HPDE6-E6E7 (cell line): ENCODE measurements around the gene SEC22A.

Source experiments
- DNase-seq: peaks from one replicate; pipeline ENCODE4 v3.0.0; 2011; ENCODE audit warnings: missing footprints; ENCODE audit errors: extremely low spot score

Gene SEC22A, protein sequence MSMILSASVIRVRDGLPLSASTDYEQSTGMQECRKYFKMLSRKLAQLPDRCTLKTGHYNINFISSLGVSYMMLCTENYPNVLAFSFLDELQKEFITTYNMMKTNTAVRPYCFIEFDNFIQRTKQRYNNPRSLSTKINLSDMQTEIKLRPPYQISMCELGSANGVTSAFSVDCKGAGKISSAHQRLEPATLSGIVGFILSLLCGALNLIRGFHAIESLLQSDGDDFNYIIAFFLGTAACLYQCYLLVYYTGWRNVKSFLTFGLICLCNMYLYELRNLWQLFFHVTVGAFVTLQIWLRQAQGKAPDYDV

DNA sequence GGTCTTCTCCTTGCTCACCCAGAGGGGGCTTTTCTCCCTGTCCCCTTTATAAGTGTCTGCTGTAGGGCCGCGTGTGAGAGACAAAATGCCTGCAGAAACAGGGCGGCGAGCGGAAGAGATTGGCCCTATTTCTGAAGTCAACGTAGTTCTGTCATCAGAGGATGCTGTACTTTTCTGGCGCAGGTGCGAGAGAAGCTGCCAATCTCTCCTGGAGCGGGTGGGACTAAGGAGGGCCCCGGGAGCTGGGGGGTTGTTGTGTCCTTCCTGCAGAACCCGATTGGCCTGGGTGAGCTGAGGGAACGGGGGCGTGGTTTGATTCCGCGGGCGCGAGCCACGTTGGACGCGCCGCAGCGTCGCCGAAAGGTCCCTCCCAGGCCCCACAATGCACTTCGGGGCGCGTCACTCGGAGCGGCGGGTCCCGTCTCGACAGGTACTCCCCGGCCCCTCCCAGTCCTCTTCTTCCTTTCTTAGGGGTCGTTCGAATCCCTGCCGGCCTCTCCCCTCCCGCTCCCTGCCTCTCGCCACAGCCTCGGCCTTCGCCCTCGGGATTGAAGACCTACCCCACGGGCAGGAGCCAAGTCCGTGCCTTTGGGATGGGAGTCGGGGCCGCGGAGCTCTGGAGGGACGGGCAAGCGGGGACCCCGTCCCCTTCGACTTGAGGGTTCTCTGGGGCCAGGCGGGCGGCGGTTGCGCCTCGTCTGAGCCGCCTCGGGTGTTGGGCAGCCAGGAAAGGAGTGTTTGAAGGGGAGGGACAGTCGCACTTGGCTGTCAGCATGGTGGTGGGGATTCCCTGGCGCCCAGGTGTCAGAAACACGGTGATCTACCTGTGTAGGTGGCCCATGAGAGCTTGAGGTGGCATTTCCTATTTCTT is at the start of gene SEC22A:
SEC22A (plus strand) TSS at position 387 of the 871 bp plus-strand sequence. CDS start 7,275 bp downstream, outside the sequence.
- peak; percentile 98 for DNase-seq

DNA sequence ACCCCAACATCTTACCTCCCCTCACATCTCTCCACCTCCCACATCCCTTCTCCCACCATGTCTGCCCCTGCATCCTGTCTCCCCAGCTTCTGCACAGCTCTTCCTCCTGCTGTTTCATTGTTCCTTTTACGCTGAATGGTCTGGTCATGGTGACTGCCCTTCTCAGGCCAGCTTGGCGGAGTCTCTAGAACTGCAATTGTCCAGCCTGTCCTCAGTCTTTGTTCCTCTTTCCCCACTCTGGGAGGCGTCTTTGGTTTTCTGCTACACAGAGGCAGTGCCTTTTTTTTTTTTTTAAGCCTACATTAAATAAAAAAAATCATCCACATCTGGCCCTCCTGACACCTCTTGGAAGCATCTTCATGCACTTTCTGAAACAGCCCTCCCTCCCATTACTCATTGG is 49.1 kb upstream of the SEC22A start:
- no peak for DNase-seq

DNA sequence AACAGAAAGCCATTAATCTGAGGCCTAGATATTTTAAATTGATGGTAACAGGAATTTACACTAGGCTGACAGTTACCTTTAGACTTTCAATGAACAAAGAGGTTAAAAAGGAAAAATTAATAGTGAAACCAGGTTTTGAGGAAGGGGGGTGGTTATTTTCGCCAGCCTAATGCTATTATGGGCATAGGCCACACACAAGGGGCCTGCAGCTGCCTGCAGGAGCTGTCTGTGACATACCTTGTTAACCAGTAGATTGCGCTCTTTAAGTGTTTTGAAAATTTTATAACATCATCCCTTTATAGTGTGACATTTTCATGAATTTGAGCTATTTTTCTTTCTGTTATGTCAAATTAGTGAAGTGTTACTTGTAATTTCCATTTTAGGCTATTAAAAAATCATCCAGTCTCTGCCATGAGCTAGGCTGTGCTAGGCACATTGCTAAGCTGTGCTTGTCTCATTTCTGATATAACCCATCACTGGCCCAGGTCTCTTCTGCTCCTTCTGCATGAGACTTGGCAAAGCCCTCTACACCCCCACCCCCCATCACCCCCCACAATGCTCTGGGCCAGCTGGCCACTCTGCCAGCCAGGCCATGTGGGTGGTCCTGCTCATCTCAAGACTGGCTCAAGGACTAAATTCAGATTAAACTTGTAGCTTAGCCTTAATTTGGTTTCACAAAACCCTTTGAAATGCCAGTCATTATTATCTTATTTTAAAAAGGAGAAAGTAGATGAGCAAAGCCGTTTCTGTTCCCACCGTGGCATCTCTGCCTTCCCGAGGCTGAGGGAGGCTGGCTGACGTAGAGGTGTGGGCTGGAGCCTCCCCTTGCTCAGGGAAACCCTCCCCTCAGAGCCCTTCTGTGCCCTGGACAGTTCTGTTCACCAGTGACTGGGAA is 48.4 kb upstream of the SEC22A start:
- DNase-seq, result no peak

DNA sequence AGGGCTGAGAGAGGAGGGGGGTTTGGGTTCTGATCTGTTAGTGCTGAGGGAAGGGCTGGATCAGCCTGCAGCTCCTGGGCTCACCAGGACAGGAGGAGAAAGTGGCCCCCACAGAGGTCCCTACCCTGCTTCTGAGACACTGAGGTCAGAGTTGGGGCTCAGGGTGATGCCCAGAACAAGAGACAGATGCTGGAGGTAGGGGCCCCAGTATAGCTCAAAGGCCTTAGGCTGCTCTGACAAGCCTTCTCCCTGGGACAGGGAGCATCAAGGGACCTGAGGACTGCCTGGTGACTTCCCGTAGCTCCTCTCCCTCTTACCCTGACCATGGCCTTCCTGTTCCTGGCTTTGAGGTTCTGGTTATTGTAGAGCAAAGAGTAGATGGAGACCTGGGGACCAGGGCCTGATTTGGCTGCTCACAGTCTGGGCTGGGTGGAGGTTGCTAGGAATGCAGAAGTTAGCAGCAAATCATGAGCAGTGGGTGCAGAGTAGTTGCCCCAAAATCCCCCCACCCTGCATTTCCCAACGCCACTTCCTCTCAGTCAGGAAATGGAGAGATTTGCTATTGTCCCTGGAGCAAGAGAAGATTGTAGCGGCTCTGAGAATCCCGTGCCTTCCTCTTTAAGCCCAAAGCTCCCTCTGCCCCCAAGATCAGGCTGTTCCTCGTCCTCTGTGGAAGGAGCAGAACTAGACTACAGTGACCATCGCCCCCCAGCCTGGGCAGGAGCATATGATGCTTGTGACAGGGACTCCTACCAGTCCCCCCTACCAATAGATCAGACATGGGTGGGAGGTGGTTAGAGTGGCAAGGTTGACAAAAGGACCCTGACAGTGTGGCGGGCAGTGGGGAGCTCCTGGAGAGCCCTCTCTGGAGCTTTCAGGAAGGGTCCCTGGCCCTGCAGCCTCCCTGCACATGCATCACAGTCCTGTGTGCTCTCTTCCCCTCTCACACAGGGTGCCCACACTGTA is 47.4 kb upstream of the SEC22A start:
- no peak for DNase-seq

DNA sequence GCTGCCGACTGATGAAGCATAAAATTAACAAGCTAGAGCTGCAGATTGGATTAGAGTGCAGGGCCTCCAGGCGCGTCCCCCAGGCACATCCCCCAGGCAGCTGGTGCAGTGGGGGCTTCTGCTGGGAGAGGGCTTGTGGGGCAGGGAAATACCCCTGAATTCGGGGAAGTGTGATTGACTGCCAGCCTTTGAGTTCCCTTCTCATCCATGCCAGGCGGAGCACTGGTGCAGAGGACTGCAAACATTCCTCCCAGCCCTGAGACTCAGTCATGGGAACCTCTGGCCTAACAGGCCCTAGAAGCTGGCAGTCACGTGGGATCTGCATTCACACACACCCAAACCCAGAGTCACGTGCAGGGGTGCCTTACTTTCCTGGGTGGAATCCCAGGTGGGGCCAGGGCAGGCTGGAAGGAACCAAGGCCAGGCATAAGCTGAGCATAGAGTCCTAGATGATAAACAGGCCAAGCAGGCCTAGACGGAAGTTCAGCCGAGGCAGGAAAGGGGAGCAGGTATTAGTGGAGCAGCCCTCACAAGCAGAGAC is 46.2 kb upstream of the SEC22A start:
- DNase-seq, result no peak

DNA sequence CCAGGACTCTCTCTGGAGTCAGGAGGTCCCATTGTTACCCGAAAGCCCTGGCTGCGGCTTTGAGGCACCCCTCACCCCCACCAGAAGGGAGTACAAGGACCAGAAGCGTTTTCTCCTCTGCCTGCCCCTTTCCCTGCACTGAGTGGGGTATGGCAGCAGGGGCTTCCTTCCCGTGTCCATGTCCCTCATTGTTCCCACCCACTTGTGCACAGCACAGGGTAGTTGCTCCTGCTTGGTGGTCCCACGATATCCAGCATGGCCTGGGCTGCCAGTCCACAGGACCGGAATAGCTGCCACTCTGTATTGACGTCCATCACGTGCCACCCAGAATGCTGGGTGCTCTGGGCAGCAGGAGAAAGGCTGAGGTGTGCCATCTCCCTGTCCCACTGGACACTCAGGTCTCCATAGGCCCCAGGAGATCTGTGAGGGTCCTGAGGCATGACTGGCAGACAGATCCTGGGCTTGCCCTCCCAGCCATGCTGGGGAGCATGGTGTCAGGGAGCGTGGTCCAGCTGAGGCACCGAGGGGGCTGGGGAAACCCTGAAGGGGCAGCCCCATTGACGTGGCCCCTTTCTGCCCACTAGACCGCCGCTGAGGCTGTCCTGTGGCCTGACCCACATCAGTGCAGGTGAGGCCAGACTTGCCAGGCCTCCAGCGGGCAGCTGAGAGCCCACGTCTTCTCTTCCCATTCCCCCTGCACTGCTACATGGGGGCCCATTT is 45.3 kb upstream of the SEC22A start:
- no peak for DNase-seq

DNA sequence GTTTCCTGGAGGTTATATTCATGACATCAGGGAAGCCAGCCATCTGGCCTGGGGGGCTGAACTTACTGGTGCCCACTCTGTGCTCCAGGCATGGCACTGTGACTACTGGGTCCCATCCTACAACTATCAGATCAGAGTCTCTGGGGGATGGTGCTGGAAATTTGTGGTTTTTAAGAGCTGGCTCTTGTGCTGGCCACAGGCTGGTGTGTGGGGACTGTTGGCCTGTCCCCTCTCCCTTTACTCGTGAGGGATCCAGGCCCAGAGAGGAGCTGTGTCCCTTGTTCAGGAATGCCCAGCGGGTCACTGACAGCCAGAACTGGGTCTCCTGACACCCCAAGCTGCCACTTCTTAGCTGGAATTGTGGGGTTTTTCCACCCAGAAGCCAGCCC is 44.5 kb upstream of the SEC22A start:
- DNase-seq, result no peak

DNA sequence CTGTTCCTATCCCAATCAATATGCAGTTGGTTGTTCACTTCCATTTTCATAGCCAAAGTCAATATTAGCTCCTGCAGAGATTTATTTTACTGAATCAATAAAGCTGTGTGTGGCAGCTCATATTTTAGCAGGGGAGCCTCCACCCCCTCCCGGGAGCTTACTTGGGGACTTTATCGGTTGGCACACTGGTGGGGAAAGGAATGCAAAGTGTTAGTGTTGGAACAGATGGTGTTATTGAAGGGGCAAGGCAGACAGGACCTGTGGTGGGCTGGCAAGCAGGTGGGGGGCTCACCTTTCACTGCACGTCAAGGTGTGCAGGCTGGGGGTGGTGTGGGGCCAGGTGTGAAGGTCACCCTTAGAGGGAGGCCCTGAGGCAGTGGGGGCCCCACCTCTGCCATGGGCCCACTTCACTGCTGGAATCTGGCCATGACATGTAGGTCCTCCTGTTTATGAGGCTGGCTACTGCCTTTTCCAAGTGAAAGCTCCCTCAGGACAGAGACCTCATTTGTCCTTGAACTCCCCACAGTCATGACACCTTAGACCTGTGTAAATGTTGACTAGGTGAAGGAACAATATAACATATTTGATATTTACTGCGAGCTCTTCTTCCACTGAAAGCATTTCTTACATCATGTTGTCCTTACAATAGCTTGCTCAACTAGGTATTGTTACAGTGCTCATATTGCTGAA is 44.0 kb upstream of the SEC22A start:
- DNase-seq, result no peak

DNA sequence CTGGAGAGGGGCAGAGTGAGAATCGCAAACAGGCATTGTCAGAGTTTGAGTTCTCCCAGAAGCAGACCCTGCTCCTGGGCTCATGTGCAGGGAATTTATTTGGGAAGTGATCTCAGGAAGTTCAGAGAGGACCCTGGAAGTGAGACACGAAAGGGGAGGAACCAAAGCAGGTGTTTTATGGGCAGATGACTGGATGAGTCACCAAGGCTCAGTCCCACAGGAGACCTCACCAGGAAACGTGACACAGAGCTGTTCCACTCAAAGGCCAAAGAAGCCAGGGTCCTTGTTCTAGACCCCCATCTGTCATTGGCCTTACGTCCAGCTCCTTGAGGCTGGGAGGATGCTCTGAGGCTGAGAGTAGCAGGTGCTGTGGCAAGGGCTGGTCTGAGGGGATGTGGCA is 43.4 kb upstream of the SEC22A start:
- DNase-seq, result no peak

DNA sequence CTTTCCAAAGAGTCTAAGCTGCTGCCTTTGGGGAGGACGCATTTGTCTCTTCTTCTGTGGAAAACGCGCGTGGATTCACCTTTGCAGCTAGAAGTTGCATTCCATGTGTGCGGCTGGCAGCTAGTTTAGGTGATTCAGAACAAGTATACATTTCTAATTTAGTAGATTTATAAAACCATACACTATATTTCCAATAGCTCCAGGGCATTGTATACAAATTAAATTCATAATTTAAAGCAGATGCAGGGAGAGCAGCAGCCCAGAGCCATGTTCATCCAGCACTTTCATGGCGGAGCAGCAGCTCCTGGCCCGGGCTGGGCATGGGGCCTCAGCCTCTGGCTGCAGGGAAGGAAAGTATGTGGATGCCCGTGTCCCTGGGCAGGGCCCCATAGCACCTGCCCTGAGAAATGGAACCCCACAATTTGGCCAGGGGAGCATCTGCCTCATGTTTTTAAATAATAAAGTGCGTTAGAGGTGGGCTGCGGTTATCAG is 42.8 kb upstream of the SEC22A start:
- DNase-seq, result no peak

DNA sequence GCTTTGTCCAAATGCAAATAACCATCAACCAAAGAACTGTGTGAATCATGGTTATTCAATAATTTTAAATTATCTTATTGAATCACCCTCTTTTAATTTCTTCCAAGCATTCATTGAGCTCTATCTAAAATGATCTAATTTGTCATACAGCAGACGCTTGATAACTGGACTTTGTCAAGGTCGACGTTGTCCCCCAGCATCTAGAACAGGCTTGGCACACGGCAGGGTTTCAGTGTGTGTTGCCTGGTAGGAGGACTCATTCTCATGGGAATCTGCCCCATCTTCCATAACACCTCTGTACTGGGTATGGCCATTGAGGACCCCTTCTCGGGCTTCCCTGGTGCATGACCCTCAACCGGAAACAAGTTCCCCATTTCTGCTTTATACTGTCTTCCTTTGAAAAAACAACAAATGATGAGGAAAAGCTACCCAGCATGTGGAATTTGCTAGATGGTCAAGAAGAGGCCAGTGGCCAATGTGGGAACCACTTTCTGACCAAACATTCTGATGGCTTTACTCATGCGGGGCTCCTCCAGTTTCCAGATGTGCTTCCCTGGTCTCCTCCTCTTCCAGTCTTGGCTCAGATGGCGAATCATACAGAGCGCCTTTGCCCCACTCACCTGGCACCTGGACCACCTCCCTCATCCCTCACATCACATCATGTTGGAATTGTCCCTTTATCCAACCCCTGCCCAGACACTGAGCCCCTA is 41.7 kb upstream of the SEC22A start:
- no peak for DNase-seq

DNA sequence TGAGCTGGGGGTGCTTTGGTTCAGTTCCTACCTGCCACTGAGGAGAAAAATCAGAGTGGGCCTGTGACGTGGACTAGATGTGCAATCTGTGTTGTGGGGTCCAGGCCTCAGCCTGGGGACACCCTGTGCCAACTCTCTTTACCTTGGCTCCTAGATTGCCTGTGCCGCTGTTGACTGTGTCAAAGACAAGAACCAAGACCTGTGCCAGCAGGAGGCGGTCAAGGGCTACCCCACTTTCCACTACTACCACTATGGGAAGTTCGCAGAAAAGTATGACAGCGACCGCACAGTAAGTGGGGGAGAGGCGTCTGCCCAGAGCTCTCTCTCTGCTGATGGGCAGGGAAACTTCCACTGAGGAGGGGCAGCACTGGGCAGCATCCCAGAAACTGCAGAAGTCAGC is 40.6 kb upstream of the SEC22A start:
- DNase-seq, result no peak

DNA sequence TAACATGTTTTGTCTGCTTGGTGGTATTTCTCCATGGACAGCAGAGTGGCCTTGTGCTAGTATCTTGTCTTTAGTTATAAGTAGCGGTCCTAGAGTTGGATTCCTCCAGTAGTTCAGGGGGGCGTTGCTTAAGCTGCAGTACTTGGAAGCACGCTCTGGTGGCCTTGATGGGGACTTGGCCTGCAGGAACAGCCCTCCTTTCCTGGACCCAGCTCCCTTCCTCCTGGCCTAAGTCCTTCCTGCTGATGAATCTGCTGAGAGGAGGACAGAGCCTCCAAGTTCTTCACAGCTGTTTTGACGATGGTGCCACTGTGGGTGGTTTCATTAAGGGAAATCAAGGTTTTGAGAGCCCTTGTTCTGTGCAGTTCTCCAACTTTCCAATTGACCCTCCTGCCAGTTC is 38.6 kb upstream of the SEC22A start:
- no peak for DNase-seq

DNA sequence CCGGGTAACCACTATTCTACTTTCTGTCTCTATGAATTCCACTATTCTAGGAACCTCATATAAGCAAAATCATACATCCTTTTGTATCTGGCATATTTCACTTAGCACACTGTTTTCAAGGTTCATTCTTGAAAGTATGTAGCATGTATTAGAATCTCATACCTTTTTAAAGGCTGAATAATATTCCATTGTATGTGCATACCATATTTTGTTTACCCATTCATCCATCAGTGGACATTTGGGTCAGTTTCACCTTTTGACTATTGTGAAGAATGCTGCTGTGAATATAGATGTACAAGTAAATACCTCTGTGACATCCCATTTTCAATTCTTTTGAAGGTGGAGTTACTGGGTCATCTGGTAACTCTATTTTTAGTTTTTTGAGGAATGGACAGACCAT is 36.6 kb upstream of the SEC22A start:
- no peak for DNase-seq

DNA sequence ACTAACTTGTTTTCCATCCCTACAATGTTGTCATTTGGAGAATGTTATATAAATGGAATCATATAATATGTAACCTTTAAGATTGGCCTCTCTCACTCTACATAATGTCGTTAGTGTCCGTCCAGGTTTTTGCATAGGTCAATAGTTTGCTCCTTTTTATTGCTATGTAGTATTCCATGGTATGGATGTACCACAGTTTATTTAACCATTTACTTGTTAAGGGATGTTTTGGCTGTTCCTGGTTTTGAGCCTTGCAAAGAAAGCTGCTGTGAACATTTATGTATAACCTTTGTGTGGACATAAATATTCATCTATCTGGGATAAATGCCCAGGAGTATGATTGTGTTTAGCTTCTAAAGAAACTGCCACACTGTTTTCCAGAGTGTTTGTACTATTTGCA is 34.1 kb upstream of the SEC22A start:
- no peak for DNase-seq

DNA sequence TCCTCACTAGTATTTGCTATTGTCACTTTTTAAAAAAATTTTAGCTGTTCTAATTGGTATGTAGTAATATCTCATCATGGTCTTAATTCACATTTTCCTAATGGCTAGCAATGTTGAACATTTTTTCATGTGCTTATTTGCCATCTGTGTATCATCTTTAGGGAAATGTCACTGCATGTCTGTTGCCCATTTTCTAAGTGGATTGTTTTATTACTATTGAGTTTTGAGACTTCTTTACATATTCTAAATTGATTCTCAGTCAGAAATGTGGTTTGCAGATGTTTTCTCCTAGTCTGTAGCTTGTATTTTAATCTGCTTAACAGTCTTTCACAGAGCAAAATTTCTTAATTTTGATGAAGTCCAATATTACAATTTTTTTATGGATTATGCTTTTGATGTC is 33.6 kb upstream of the SEC22A start:
- DNase-seq, result no peak

DNA sequence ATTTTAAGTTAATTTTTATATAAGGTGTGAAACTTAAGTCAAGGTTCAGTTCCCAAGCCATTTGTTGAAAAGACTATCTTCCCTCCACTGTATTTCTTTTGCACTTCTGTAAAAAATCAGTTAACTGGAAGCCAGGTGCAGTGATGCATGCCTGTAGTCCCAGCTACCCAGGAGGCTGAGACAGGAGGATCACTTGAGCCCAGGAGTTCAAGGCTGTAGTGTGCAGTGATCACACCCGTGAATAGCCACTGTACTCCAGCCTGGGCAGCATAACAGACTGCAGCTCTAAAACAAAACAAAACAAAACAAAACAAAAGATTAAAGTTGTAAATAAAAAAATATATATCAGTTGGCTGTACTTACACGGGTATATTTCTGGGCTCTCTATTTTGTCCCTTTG is 33.1 kb upstream of the SEC22A start:
- DNase-seq, result no peak

DNA sequence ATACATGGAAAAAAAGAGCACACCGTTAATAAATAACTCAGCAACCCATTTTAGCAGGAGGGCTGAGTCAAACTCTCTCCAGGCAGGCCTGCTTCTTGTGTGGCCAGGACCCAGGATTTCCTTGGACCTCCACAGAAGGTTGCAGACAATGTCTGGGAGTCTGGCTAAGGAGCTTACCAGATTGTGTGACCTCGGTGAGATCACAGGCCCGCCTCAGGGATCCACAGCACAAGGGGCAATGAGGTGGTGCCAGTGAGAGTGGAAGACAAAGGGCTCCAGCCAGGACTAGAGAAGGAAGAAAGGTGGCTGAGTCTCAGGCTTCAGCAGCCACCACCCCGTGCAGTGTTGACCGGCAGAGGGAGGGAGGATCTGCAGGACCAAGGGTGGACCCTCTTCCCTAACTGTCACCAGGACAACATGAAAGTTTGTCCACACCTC is 32.2 kb upstream of the SEC22A start:
- DNase-seq, result no peak

DNA sequence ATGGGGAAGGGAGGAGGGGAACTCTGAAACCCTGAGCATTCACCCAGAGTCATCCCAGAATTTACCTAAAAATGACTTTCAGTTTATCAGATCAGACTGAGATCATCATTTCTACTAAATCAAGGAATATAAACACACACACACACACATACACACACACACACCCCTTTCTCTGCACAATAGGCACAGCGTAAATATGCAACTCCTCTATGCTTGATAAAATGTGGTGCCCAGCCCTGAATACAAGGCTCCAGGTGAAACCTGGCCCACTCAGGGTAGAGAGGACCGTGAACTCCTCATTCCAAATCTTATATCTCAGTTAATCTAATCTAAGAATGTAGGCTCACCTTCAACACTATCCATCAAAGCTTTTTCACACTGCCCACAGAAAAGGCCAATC is 31.8 kb upstream of the SEC22A start:
- DNase-seq, result no peak
